ENCODE results near the gene PRKCE. TPM values are rescaled to one million over a fixed set of nuclear protein-coding genes. Genes with fewer than 3 reads are reported as not detected.

The PRKCE gene
- total RNA-seq, 1 experiment from 2014 or later = 1.3 TPM

DNA sequence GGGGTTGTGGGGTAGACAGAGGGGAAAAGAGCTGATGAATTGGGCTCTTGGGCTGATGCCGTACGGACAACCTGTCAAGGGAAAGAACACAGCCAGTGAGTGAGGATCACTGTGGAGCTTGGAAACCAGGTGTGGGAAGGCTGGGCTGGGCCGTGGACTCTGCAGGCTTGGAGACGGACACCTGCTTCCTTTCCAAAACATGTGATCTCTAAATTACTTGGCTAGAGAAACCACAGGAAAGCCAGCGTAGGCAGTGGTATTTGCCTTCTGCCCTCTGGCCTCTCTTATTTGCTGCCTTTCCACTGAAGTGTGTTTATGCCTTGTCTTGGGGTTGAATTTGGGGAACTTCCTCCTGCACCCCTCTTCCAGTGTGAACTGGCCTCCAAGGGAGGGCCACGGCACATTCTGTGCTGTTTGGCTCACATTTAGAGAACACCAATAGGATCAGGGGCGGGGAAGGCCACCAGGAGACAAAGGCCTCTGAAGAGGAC lies 267.7 kb downstream of the PRKCE start:
- no peak overlapping the region for H3K23ac ChIP-seq (ENCODE audit: insufficient read length, low read depth, low read length)
- H3K79me2 ChIP-seq (ENCODE audit: insufficient read depth, low read length) = no peaks in the 10 kb centered on the region
- no peaks in the 10 kb centered on the region for H3K4me1 ChIP-seq (ENCODE audit: insufficient read depth, low read length)
- no peak overlapping the region for H3K18ac ChIP-seq (ENCODE audit: insufficient read length, low read depth, low read length)
- TF ChIP-seq CTCF (conservative IDR thresholded peaks at IDR 0.05) = no peak
- no peak overlapping the region for H3K4me2 ChIP-seq (ENCODE audit: insufficient read depth, insufficient read length, low read length)
- no peak overlapping the region for H2AFZ ChIP-seq (ENCODE audit: low read length)
- H2BK15ac ChIP-seq (ENCODE audit: low read depth, low read length) = no peak overlapping the region
- no peak overlapping the region for H3K14ac ChIP-seq (ENCODE audit: insufficient read depth, low read length)
- H2AK5ac ChIP-seq (ENCODE audit: insufficient read length, low read length) = no peak overlapping the region
- H3T11ph ChIP-seq (ENCODE audit: low read length) = no peak overlapping the region
- Mint-ChIP-seq H3K27me3 (ENCODE audit: low read depth) (no peaks in the 10 kb centered on the region; the same call in 1 of the 2 replicates), H3K9me3 (peaks cover 0 to 5% of the 10 kb centered on the region in 2 experiments; a peak in 2 of 5 replicates), H3K27ac (peak overlapping the region in 1 of 3 experiments; percentile 54; a peak in 1 of 7 replicates), H3K4me1 (no peaks in the 10 kb centered on the region), H3K36me3 (ENCODE audit: insufficient read depth in 1 of 3, low read depth in 3 of 3) (no peaks in the 10 kb centered on the region), H3K4me3 (no peak overlapping the region)
- no peak for DNase-seq
- H2BK120ac ChIP-seq (ENCODE audit: low read depth, low read length, poor library complexity, severe bottlenecking) = no peak overlapping the region
- no peaks in the 10 kb centered on the region for H3K9me3 ChIP-seq (ENCODE audit: control insufficient read depth, low read depth, low read length)
- no peak overlapping the region for H2BK20ac ChIP-seq (ENCODE audit: low read depth, low read length, poor library complexity, severe bottlenecking)
- no peaks in the 10 kb centered on the region for H4K20me1 ChIP-seq (ENCODE audit: control insufficient read depth, insufficient read depth, insufficient read length)
- H3K79me1 ChIP-seq (ENCODE audit: insufficient read depth, low read depth, low read length, poor library complexity, severe bottlenecking) = no peaks in the 10 kb centered on the region
- no peak overlapping the region for H4K8ac ChIP-seq (replicated peaks; ENCODE audit: insufficient read length, low read depth, low read length)
- no peak overlapping the region for H4K91ac ChIP-seq (ENCODE audit: insufficient read length, low read depth, low read length)
- no peak overlapping the region for H3K27ac ChIP-seq (ENCODE audit: insufficient read length, low read depth, low read length)
- H3K4ac ChIP-seq (ENCODE audit: low read depth, low read length) = no peak overlapping the region
- no peak overlapping the region for H4K5ac ChIP-seq (ENCODE audit: insufficient read length, low read depth, low read length)
- H2BK5ac ChIP-seq (ENCODE audit: insufficient read length, low read length) = no peak overlapping the region
- H3K9ac ChIP-seq (ENCODE audit: extremely low read depth, insufficient read length, low read length) = no peak overlapping the region
- H2BK12ac ChIP-seq (ENCODE audit: insufficient read length, low read depth, low read length) = no peak overlapping the region
- no CpG with 5 or more reads among the region's 7 CpGs for WGBS (ENCODE audit: extremely low coverage, insufficient read length, low lambda C conversion rate)
- no peaks in the 10 kb centered on the region for H3K27me3 ChIP-seq (ENCODE audit: insufficient read depth, low read length)
- H3K23me2 ChIP-seq (ENCODE audit: insufficient read length, low read depth, low read length, poor library complexity, severe bottlenecking) = no peaks in the 10 kb centered on the region
- no peak overlapping the region for H3K56ac ChIP-seq (ENCODE audit: insufficient read length, low read depth, low read length)
